Fibroblast of lung (primary cell): ENCODE measurements around the gene SCYGR2. TPM values are rescaled to one million over a fixed set of nuclear protein-coding genes. Genes with fewer than 3 reads are reported as not detected.

Experiments used
- DNase-seq, 2 donors: peaks; one replicate each; pipeline versions ENCODE4 v3.0.0 to v3.0.0-alpha.2; 2010; ENCODE audit warnings: low read depth in 2 of 2
- H2AFZ ChIP-seq: 2 replicates; pipeline ENCODE4 v1.5.1; 2012; ENCODE audit warnings: low read length, control low read depth, inconsistent platforms
- H3K27ac ChIP-seq: 2 replicates; pipeline ENCODE4 v1.5.1; 2011; ENCODE audit warnings: low read length, control low read depth; ENCODE audit not compliant: insufficient read depth
- H3K27me3 ChIP-seq: 2 replicates; pipeline ENCODE4 v1.5.1; 2011; ENCODE audit warnings: mild to moderate bottlenecking, low read length; ENCODE audit not compliant: control insufficient read depth, insufficient read depth
- H3K36me3 ChIP-seq: 2 replicates; pipeline ENCODE4 v1.5.1; 2011; ENCODE audit warnings: low read length; ENCODE audit not compliant: control insufficient read depth, insufficient read depth
- H3K4me1 ChIP-seq: 2 replicates; pipeline ENCODE4 v1.5.1; 2011; ENCODE audit warnings: low read length; ENCODE audit not compliant: control insufficient read depth, insufficient read depth; ENCODE audit errors: extremely low read depth
- H3K4me2 ChIP-seq: 2 replicates; pipeline ENCODE4 v1.5.1; 2011; ENCODE audit warnings: low read length, control low read depth; ENCODE audit not compliant: insufficient read depth; ENCODE audit errors: extremely low read depth
- H3K4me3 ChIP-seq, 4 experiments: fragments of 200-600 bp in 1 of 4; sonication (generic) in 1 of 4; replicated peaks in 1 of 4; 2 replicates each; pipeline ENCODE4 v1.5.1; 2011 to 2016; ENCODE audit warnings: low read length in 4 of 4, low read depth in 3 of 4, mild to moderate bottlenecking in 3 of 4, control low read depth in 2 of 4, inconsistent platforms in 1 of 4, mixed read lengths in 1 of 4; ENCODE audit not compliant: insufficient read depth in 1 of 4; ENCODE audit errors: control extremely low read depth in 1 of 4
- H3K79me2 ChIP-seq: 2 replicates; pipeline ENCODE4 v1.5.1; 2012; ENCODE audit warnings: mild to moderate bottlenecking, low read length, inconsistent platforms; ENCODE audit not compliant: control insufficient read depth, insufficient read depth
- H3K9ac ChIP-seq: 2 replicates; pipeline ENCODE4 v1.5.1; 2011; ENCODE audit warnings: mild to moderate bottlenecking, low read length, control low read depth; ENCODE audit not compliant: insufficient read depth
- H3K9me3 ChIP-seq: 2 replicates; pipeline ENCODE4 v1.5.1; 2012; ENCODE audit warnings: low read depth, low read length; ENCODE audit not compliant: control insufficient read depth, insufficient read depth
- H4K20me1 ChIP-seq: 2 replicates; pipeline ENCODE4 v1.5.1; 2011; ENCODE audit warnings: low read length; ENCODE audit not compliant: control insufficient read depth, insufficient read depth; ENCODE audit errors: extremely low read depth
- CTCF ChIP-seq, 2 donors: IDR thresholded peaks in 1 of 2; conservative IDR thresholded peaks in 1 of 2; 1 replicate in 1 of 2; 2 replicates in 1 of 2; pipeline ENCODE4 v1.5.1; 2011 to 2012; ENCODE audit warnings: low read length in 2 of 2, control low read depth in 1 of 2, inconsistent platforms in 1 of 2, low read depth in 1 of 2, mild to moderate bottlenecking in 1 of 2
- EZH2 ChIP-seq: IDR thresholded peaks from 2 replicates; pipeline ENCODE4 v1.5.1; 2012; ENCODE audit warnings: low read length, control low read depth, mild to moderate bottlenecking; ENCODE audit errors: missing control alignments
- polyA plus RNA-seq, 2 donors: library from polyadenylated mRNA; depleted of rRNA in 1 of 2; stranded (reverse) in 1 of 2; unstranded in 1 of 2; fragments of >200 nt; gene quantifications; 2 replicates each; pipeline ENCODE4 v1.2.1, GENCODE V29; 2011 to 2012; ENCODE audit warnings: missing spikeins in 1 of 2
- total RNA-seq: library from RNA; depleted of rRNA; stranded (reverse); fragments of >200 nt; gene quantifications from 2 replicates; pipeline ENCODE4 v1.2.1, GENCODE V29; 2014

The SCYGR2 gene
- total and polyA plus RNA-seq, 2 donors (not counting 1 experiment from before 2014, with no cell fraction given) = not detected

GRCh38 chr2:227632827-227633226, 34.1 kb downstream of the SCYGR2 start:
- Histone ChIP-seq H3K4me3 (no peak overlapping the region), H2AFZ (no peak overlapping the region), H4K20me1 (no peaks in the 10 kb centered on the region), H3K36me3 (no peaks in the 10 kb centered on the region), H3K4me2 (no peak overlapping the region), H3K4me1 (no peaks in the 10 kb centered on the region), H3K9ac (no peak overlapping the region), H3K9me3 (no peaks in the 10 kb centered on the region), H3K27me3 (no peaks in the 10 kb centered on the region), H3K27ac (no peak overlapping the region), H3K79me2 (no peaks in the 10 kb centered on the region)
- TF ChIP-seq CTCF (conservative IDR thresholded peaks at IDR 0.05 in 1 of 2, IDR thresholded peaks at IDR 0.05 in 1 of 2; ENCODE audit: low read depth in 1 of 2, low read length in 2 of 2) (no peak), EZH2 (no peak)
- no peak for DNase-seq

- Histone ChIP-seq H3K4me3 (no peak overlapping the region), H3K27ac (no peak overlapping the region), H3K4me1 (no peaks in the 10 kb centered on the region), H3K9ac (no peak overlapping the region), H3K27me3 (no peaks in the 10 kb centered on the region), H4K20me1 (no peaks in the 10 kb centered on the region), H3K4me2 (no peak overlapping the region), H3K36me3 (no peaks in the 10 kb centered on the region), H3K79me2 (no peaks in the 10 kb centered on the region), H3K9me3 (no peaks in the 10 kb centered on the region), H2AFZ (no peak overlapping the region)
- TF ChIP-seq EZH2 (no peak), CTCF (conservative IDR thresholded peaks at IDR 0.05 in 1 of 2, IDR thresholded peaks at IDR 0.05 in 1 of 2; ENCODE audit: low read depth in 1 of 2, low read length in 2 of 2) (no peak)
- DNase-seq = no peak
These were observed 35.5 kb downstream of the SCYGR2 start for GRCh38 chr2:227634201-227634600.

- no peak overlapping the region for H3K27ac ChIP-seq
- H3K9me3 ChIP-seq = no peaks in the 10 kb centered on the region
- H4K20me1 ChIP-seq = no peaks in the 10 kb centered on the region
- no peak overlapping the region for H3K4me3 ChIP-seq
- no peak for TF ChIP-seq CTCF (conservative IDR thresholded peaks at IDR 0.05 in 1 of 2, IDR thresholded peaks at IDR 0.05 in 1 of 2; ENCODE audit: low read depth in 1 of 2, low read length in 2 of 2)
- H3K27me3 ChIP-seq = no peaks in the 10 kb centered on the region
- H2AFZ ChIP-seq = no peak overlapping the region
- no peaks in the 10 kb centered on the region for H3K4me1 ChIP-seq
- H3K9ac ChIP-seq = no peak overlapping the region
- H3K36me3 ChIP-seq = no peaks in the 10 kb centered on the region
- DNase-seq = peak in 1 of 2 donors; percentile 74
- no peak overlapping the region for H3K4me2 ChIP-seq
- H3K79me2 ChIP-seq = no peaks in the 10 kb centered on the region
These were observed 44.0 kb downstream of the SCYGR2 start for GRCh38 chr2:227642656-227643055.
